Peyer's patch (tissue), 4 donors: ENCODE results near the gene MED16. TPM values are rescaled to one million over a fixed set of nuclear protein-coding genes. Genes with fewer than 3 reads are reported as not detected.

Experiments used
- DNase-seq, 3 donors: peaks; one replicate each; pipeline ENCODE4 v3.0.0-alpha.2; 2017 to 2019
- H3K27ac ChIP-seq, 4 donors: fragments of 200-600 bp; sonication (generic); one replicate each; pipeline ENCODE4 v1.5.1; 2016 to 2019
- H3K27me3 ChIP-seq, 2 donors: fragments of 200-600 bp; sonication (generic); one replicate each; pipeline ENCODE4 v1.5.1; 2019
- H3K36me3 ChIP-seq, 3 donors: fragments of 200-600 bp; sonication (generic); one replicate each; pipeline ENCODE4 v1.5.1; 2016 to 2019
- H3K4me1 ChIP-seq, 4 donors: fragments of 200-600 bp; sonication (generic); one replicate each; pipeline ENCODE4 v1.5.1; 2016 to 2019
- H3K4me3 ChIP-seq, 4 donors: fragments of 200-600 bp; sonication (generic); 1 replicate in 3 of 4; 2 replicates in 1 of 4; pipeline ENCODE4 v1.5.1; 2016 to 2019; ENCODE audit warnings: mild to moderate bottlenecking in 1 of 4
- H3K9me3 ChIP-seq, 4 donors: fragments of 200-600 bp; sonication (generic); one replicate each; pipeline ENCODE4 v1.5.1; 2016 to 2019; ENCODE audit warnings: mild to moderate bottlenecking in 1 of 4
- POLR2A ChIP-seq, 2 donors: fragments of 450-650 bp; IDR thresholded peaks; one replicate each; pipeline ENCODE4 v1.5.1; 2017; ENCODE audit warnings: antibody characterized with exemption in 2 of 2, mild to moderate bottlenecking in 2 of 2, moderate library complexity in 2 of 2
- total RNA-seq, 4 donors: library from RNA; depleted of rRNA; stranded (reverse); fragments of >200 nt; gene quantifications; one replicate each; pipeline ENCODE4 v1.1.0, GENCODE V29; 2016
- TF ChIP-seq, protein P1 (sequence below), 6 experiments: fragments of 450-650 bp in 4 of 6; fragments of 200-600 bp in 2 of 6; sonication (generic) in 1 of 6; IDR thresholded peaks; one replicate each; pipeline ENCODE4 v1.5.1; 2017 to 2019; ENCODE audit warnings: antibody characterized with exemption in 6 of 6, mild to moderate bottlenecking in 3 of 6, moderate library complexity in 1 of 6

MED16 gene
- total RNA-seq, 4 donors from 2014 or later = 60.2 to 83.6 (median 65.3) TPM

DNA sequence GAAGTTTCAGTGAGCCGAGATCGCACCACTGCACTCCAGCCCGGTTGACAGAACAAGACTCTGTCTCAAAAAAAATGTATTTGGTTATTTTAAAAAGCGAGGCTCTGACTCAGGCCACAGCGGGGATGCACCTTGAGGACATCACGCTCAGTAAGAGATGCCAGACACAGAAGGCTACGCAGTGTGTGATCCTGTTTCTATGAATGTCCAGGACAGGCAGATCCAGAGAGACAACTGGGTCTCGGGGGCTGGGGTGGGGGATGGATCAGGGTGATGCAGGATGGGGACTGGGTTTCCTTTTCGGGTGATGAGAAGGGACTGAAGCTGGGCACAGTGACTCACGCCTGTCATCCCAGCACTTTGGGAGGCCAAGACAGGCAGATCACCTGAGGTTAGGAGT, 5.4 kb downstream of the MED16 start:
- peaks cover 0 to 73% (median 0%) of the 10 kb centered on the region in 3 donors for H3K36me3 ChIP-seq
- no peak overlapping the region for H3K27ac ChIP-seq
- no peak for DNase-seq
- no peaks in the 10 kb centered on the region for H3K27me3 ChIP-seq
- peaks cover 0 to 12% (median 5%) of the 10 kb centered on the region in 4 donors for H3K4me1 ChIP-seq
- no peak overlapping the region for H3K4me3 ChIP-seq
- H3K9me3 ChIP-seq = no peaks in the 10 kb centered on the region
- TF ChIP-seq, protein P1, sequence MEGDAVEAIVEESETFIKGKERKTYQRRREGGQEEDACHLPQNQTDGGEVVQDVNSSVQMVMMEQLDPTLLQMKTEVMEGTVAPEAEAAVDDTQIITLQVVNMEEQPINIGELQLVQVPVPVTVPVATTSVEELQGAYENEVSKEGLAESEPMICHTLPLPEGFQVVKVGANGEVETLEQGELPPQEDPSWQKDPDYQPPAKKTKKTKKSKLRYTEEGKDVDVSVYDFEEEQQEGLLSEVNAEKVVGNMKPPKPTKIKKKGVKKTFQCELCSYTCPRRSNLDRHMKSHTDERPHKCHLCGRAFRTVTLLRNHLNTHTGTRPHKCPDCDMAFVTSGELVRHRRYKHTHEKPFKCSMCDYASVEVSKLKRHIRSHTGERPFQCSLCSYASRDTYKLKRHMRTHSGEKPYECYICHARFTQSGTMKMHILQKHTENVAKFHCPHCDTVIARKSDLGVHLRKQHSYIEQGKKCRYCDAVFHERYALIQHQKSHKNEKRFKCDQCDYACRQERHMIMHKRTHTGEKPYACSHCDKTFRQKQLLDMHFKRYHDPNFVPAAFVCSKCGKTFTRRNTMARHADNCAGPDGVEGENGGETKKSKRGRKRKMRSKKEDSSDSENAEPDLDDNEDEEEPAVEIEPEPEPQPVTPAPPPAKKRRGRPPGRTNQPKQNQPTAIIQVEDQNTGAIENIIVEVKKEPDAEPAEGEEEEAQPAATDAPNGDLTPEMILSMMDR (IDR thresholded peaks at IDR 0.05) = no peak
- no peak for TF ChIP-seq POLR2A (IDR thresholded peaks at IDR 0.05)

- Histone ChIP-seq H3K9me3 (no peaks in the 10 kb centered on the region), H3K36me3 (peaks cover 0 to 78% (median 0%) of the 10 kb centered on the region in 3 donors), H3K27ac (no peak overlapping the region), H3K4me3 (no peak overlapping the region), H3K27me3 (no peaks in the 10 kb centered on the region), H3K4me1 (peaks cover 0 to 10% (median 3%) of the 10 kb centered on the region in 4 donors)
- no peak for TF ChIP-seq POLR2A (IDR thresholded peaks at IDR 0.05)
- TF ChIP-seq, protein P1 (IDR thresholded peaks at IDR 0.05) = no peak
- no peak for DNase-seq
These were observed 5.9 kb downstream of the MED16 start for GRCh38 chr19:887072-887471.

DNA sequence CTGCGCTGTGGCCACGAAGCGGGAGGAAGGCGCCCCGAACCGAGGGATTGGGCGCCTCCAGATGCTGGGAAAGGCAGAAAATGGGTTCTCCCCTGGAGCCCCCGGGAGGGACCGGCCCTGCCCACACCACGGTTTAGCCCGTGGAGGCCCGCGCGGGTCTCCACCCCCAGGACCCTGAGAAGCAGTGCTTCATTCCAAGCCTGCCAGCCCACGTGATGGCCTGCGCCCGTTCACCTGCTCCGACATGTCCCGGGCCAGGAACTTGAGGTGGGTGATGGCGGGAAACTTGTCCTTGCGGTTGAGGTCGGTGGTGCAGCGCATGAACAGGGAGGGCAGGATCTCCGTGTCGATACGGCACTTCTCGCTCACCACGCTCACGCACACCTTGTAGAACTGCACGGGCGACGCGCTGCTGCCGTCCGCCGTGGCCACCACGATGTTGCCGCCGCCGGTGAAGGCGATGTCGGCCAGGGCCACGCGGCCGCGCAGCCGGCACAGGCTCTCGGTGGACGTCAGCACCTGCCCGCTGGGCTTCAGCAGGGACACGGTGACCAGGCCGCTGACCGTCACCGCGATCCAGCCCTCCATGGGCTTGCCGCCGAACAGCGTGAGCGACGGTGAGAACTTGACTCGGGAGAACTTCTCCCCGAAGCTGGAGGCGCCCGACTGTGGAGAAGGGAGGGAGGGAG, 7.3 kb downstream of the MED16 start:
- Histone ChIP-seq H3K9me3 (no peaks in the 10 kb centered on the region), H3K4me1 (no peaks in the 10 kb centered on the region), H3K4me3 (no peak overlapping the region), H3K27ac (no peak overlapping the region), H3K27me3 (no peaks in the 10 kb centered on the region), H3K36me3 (peaks cover 0 to 86% (median 0%) of the 10 kb centered on the region in 3 donors)
- no peak for DNase-seq
- TF ChIP-seq, protein P1 (IDR thresholded peaks at IDR 0.05) = no peak
- no peak for TF ChIP-seq POLR2A (IDR thresholded peaks at IDR 0.05)

DNA sequence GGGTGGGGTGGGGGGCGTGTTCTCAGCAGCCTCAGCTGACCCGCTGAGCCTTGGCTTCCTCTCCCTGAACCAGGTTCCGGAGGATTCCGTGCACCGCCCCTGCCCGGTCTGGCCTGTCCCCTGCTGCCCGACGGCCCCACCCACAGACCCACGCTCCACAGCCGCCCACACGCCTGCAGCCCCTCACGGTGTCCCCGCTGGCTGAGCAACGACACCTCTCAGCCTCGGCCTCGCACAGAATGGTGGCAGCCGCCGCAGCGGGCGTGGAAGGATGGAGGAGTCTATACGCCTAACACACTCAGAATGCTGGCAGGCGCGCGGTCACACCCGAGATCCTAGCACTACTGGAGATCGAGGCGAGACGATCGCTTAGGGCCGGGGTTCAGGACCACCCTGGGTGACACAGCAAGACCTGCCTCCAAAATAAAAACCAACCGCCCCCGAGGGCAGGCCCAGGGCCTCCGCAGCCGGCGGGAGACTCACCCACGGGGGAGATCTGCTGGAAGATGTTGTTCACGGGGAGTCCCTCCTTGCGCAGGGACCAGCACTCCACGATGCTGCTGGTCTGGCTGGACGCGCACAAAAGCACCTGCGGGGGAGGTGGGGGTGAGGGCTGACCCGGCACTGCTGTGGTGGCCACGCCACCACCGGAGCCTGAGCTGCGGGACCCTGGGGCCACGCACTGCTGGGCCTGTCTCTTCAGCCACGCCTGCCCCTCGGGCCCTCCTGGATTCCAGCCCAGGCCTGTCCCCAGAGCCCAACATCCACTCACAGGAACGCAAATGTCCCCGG, 8.4 kb downstream of the MED16 start:
- no peaks in the 10 kb centered on the region for H3K4me1 ChIP-seq
- TF ChIP-seq, protein P1 (IDR thresholded peaks at IDR 0.05) = no peak
- no peak for TF ChIP-seq POLR2A (IDR thresholded peaks at IDR 0.05)
- H3K27me3 ChIP-seq = no peaks in the 10 kb centered on the region
- no peaks in the 10 kb centered on the region for H3K9me3 ChIP-seq
- no peak overlapping the region for H3K27ac ChIP-seq
- H3K4me3 ChIP-seq = no peak overlapping the region
- H3K36me3 ChIP-seq = peaks cover 0 to 86% (median 0%) of the 10 kb centered on the region in 3 donors
- DNase-seq = no peak

- Histone ChIP-seq H3K9me3 (no peaks in the 10 kb centered on the region), H3K4me1 (no peaks in the 10 kb centered on the region), H3K27ac (no peak overlapping the region), H3K4me3 (no peak overlapping the region), H3K36me3 (peaks cover 0 to 78% (median 0%) of the 10 kb centered on the region in 3 donors), H3K27me3 (no peaks in the 10 kb centered on the region)
- no peak for DNase-seq
- TF ChIP-seq POLR2A (IDR thresholded peaks at IDR 0.05) = no peak
- TF ChIP-seq, protein P1 (IDR thresholded peaks at IDR 0.05) = no peak
These were observed 9.3 kb downstream of the MED16 start for GRCh38 chr19:883661-884211.
